PC-3 (cell line): ENCODE results near the gene FOXRED2. TPM values are rescaled to one million over a fixed set of nuclear protein-coding genes. Genes with fewer than 3 reads are reported as not detected.

Experiments
- ATAC-seq: fragments of 200-7000 bp; cut with Tn5 transposase; 2 replicates; pipeline ENCODE4 v1.9.1; 2020; ENCODE audit warnings: mild to moderate bottlenecking, moderate library complexity
- BruUV-seq: library from RNA; stranded (reverse); fragments of 400-500 nt; replicated peaks from 2 replicates; lab custom pipeline; 2021; lab: Mats Ljungman, UMichigan
- CTCF ChIA-PET: fragments of 300-600 bp; sonication (Branson Sonifier 250); formaldehyde crosslinking; loops from one replicate; lab custom pipeline; 2022; ENCODE audit warnings: antibody characterized with exemption; lab: Charles Lee
- POLR2A ChIA-PET: fragments of 300-600 bp; sonication (Branson Sonifier 250); formaldehyde crosslinking; loops from one replicate; lab custom pipeline; 2022; ENCODE audit warnings: antibody characterized with exemption; ENCODE audit not compliant: unreplicated experiment; lab: Charles Lee
- DNase-seq: peaks from one replicate; pipeline ENCODE4 v3.0.0-alpha.2; 2015
- H2AFZ ChIP-seq: fragments of 300-600 bp; sonication (generic); 2 replicates; pipeline ENCODE4 v1.6.0; 2016; ENCODE audit warnings: antibody characterized with exemption, low read length
- H3F3A ChIP-seq: fragments of 300-600 bp; sonication (generic); one replicate; pipeline ENCODE4 v1.6.0; 2017; ENCODE audit warnings: antibody characterized with exemption, low read length, control low read depth, mild to moderate bottlenecking; ENCODE audit not compliant: unreplicated experiment
- H3K27ac ChIP-seq: fragments of 300-600 bp; sonication (generic); 2 replicates; pipeline ENCODE4 v1.5.1; 2016; ENCODE audit warnings: mild to moderate bottlenecking, low read length
- H3K27me3 ChIP-seq: fragments of 300-600 bp; sonication (generic); 2 replicates; pipeline ENCODE4 v1.6.1; 2016; ENCODE audit warnings: low read length, mixed read lengths
- H3K36me3 ChIP-seq: fragments of 300-600 bp; sonication (generic); 2 replicates; pipeline ENCODE4 v1.6.1; 2016; ENCODE audit warnings: low read depth, mixed run types, low read length, mixed read lengths
- H3K4me1 ChIP-seq: fragments of 300-600 bp; sonication (generic); 2 replicates; pipeline ENCODE4 v1.5.1; 2016; ENCODE audit warnings: low read length; ENCODE audit not compliant: insufficient read depth
- H3K4me2 ChIP-seq: fragments of 300-600 bp; sonication (generic); 2 replicates; pipeline ENCODE4 v1.6.0; 2016; ENCODE audit warnings: low read length
- H3K4me3 ChIP-seq: fragments of 300-600 bp; sonication (generic); 2 replicates; pipeline ENCODE4 v1.5.1; 2016; ENCODE audit warnings: mild to moderate bottlenecking, low read length, mixed read lengths
- H3K79me2 ChIP-seq: fragments of 300-600 bp; sonication (generic); 2 replicates; pipeline ENCODE4 v1.6.1; 2017; ENCODE audit warnings: low read length, mixed read lengths
- H3K9ac ChIP-seq: fragments of 300-600 bp; sonication (generic); 2 replicates; pipeline ENCODE4 v1.6.0; 2016; ENCODE audit warnings: mild to moderate bottlenecking, low read length
- H3K9me2 ChIP-seq: fragments of 300-600 bp; sonication (generic); replicated peaks from 2 replicates; pipeline ENCODE4 v1.6.1; 2016; ENCODE audit warnings: mixed run types, low read length, mixed read lengths
- H3K9me3 ChIP-seq: fragments of 300-600 bp; sonication (generic); 2 replicates; pipeline ENCODE4 v1.6.1; 2016; ENCODE audit warnings: low read length, mixed read lengths
- H4K20me1 ChIP-seq: fragments of 300-600 bp; sonication (generic); 2 replicates; pipeline ENCODE4 v1.6.1; 2016; ENCODE audit warnings: low read length, mixed read lengths
- EZH2 ChIP-seq: fragments of 300-600 bp; sonication (generic); IDR thresholded peaks from one replicate; pipeline ENCODE4 v1.6.1; 2017; ENCODE audit warnings: antibody characterized with exemption, mild to moderate bottlenecking, low read length; ENCODE audit not compliant: unreplicated experiment
- EZH2phosphoT487 ChIP-seq: fragments of 300-600 bp; sonication (generic); IDR thresholded peaks from 2 replicates; pipeline ENCODE4 v1.6.1; 2018; ENCODE audit warnings: mild to moderate bottlenecking, antibody characterized with exemption, low read length, borderline replicate concordance
- intact Hi-C: fragments of 100-400 bp; cut with micrococcal nuclease; formaldehyde crosslinking; loops from 2 replicates; pipeline ENCODE4 v1.9.0; 2023
- total RNA-seq: library from RNA; depleted of rRNA; stranded (reverse); fragments of >200 nt; gene quantifications from 2 replicates; pipeline ENCODE4 v1.2.3, GENCODE V29; 2014
- TF ChIP-seq, protein P1 (sequence below): fragments of 300-600 bp; sonication (generic); conservative IDR thresholded peaks from 2 replicates; pipeline ENCODE4 v1.5.1; 2017; ENCODE audit warnings: antibody characterized with exemption, low read depth, mild to moderate bottlenecking, low read length

FOXRED2 gene
- total RNA-seq, 1 experiment from 2014 or later: 5.5 TPM

DNA sequence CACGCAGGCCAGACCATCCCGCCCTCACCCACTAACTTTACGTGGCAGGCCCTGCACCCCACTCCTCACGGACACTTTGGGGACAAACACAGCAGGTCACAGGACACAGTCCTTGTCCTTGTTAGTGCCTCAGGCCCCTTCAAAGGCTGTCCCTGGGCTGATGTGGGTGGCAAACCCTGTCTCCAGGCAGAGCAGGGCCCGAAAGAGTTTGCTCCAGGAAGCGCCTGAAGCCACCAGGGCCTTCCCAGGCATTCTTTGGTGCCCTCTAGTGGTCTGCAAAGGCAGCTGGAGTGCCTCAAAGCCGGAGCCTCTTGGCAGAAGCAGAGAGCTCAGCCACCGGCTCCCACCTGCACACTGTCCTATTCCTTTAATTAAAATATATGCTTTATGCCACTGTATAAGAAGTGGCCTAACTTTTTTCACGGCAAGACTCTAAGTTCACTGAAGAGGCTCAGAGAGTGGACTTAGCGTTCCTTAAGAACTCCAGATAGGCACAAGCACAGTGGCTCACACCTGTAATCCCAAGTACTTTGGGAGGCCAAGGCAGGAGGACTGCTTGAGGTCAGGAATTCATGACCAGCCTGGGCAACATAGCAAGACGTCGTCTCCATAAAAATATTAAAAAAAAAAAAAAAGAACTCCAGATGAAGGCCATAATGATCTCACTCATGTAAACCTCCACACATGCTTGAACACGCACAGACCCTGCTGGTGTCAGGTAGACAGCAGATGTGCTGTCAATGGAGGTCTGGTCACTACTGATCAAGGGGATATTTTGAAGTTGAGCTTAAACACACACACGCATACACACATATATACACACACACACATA is 36.5 kb downstream of the FOXRED2 start:
- CTCF ChIA-PET: interaction anchor here (0.6 to 1.6 kb wide), 7 partner anchors 65 to 168 kb away, joined by 3 to 8 read pairs (median 4); no protein-coding TSS in a partner anchor

DNA sequence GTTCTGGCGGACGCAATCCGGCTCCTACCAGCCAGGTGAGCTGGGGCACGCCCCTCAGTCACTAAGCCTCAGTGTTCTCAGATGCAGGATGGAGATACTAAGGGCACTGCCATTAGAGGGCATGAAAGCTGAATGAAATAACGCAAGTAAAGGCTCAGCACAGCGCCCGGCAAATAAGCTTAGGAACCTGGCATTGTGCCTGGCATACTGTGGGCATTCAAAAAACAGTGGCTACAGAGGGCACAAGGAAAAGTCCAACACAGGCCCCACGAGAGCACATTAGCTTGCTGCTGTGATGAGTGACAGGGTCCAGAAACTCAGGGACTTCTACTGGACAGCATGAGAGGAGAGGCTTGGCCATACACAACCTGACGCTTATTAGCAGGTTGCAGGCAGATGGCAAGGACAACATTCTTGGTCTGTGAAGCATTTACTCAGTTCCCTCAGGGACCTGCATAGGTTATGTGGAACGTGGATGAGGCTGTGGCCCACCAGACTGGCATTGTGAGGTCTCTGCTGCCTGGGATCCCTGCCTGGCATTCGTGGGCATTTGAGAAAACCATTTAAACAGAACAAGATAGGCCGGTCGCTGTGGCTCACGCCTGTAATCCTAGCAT is 37.6 kb downstream of the FOXRED2 start:
- Histone ChIP-seq H4K20me1 (no peaks in the 10 kb centered on the region), H3K79me2 (peaks cover 31% of the 10 kb centered on the region; the same call in 1 of the 2 replicates), H3K4me2 (no peak overlapping the region), H2AFZ (no peak overlapping the region), H3K9me3 (no peaks in the 10 kb centered on the region), H3F3A (no peaks in the 10 kb centered on the region), H3K9me2 (no peaks in the 10 kb centered on the region), H3K36me3 (peaks cover 3% of the 10 kb centered on the region; the same call in 1 of the 2 replicates), H3K4me1 (peaks cover 66% of the 10 kb centered on the region), H3K27me3 (no peaks in the 10 kb centered on the region), H3K27ac (no peak overlapping the region), H3K4me3 (no peak overlapping the region), H3K9ac (no peak overlapping the region)
- intact Hi-C loops: loop anchor here (5.0 kb wide), 1 partner anchor 82 kb away; the partner anchor contains the start of gene MYH9
- ATAC-seq (no peak), DNase-seq (no peak)
- TF ChIP-seq, protein P1, sequence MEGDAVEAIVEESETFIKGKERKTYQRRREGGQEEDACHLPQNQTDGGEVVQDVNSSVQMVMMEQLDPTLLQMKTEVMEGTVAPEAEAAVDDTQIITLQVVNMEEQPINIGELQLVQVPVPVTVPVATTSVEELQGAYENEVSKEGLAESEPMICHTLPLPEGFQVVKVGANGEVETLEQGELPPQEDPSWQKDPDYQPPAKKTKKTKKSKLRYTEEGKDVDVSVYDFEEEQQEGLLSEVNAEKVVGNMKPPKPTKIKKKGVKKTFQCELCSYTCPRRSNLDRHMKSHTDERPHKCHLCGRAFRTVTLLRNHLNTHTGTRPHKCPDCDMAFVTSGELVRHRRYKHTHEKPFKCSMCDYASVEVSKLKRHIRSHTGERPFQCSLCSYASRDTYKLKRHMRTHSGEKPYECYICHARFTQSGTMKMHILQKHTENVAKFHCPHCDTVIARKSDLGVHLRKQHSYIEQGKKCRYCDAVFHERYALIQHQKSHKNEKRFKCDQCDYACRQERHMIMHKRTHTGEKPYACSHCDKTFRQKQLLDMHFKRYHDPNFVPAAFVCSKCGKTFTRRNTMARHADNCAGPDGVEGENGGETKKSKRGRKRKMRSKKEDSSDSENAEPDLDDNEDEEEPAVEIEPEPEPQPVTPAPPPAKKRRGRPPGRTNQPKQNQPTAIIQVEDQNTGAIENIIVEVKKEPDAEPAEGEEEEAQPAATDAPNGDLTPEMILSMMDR: no peak
- no peak for TF ChIP-seq EZH2
- no peak for TF ChIP-seq EZH2phosphoT487
- BruUV-seq: no TSS peak
- ChIA-PET CTCF (interaction anchor here (1.6 kb wide), 1 partner anchor 167 kb away, joined by 4 read pairs; no protein-coding TSS in a partner anchor), POLR2A (interaction anchor here (1.3 kb wide), 1 partner anchor 168 kb away, joined by 3 read pairs; no protein-coding TSS in a partner anchor)

More for the DNA sequence above, 36.5 kb downstream of the FOXRED2 start:
- Histone ChIP-seq H3K79me2 (peaks cover 31% of the 10 kb centered on the region; the same call in 1 of the 2 replicates), H3K4me2 (peak overlapping the region; percentile 14; the same call in 1 of the 2 replicates), H3K4me1 (peaks cover 58% of the 10 kb centered on the region), H3K9ac (no peak overlapping the region), H3K9me2 (no peaks in the 10 kb centered on the region), H3K27me3 (no peaks in the 10 kb centered on the region), H3K36me3 (peaks cover 3% of the 10 kb centered on the region; the same call in 1 of the 2 replicates), H3K27ac (no peak overlapping the region), H2AFZ (no peak overlapping the region), H3F3A (no peaks in the 10 kb centered on the region), H4K20me1 (no peaks in the 10 kb centered on the region), H3K9me3 (no peaks in the 10 kb centered on the region), H3K4me3 (no peak overlapping the region)
- intact Hi-C loops: loop anchor here (1.0 kb wide), 2 partner anchors 137 to 169 kb away; no protein-coding TSS in a partner anchor
- no TSS peak for BruUV-seq
- peak; percentile 53 for ATAC-seq
- DNase-seq: peak; percentile 84
- POLR2A ChIA-PET: interaction anchor here (1.0 kb wide), 1 partner anchor 82 kb away, joined by 7 read pairs; the partner anchor contains the start of gene MYH9
- no peak for TF ChIP-seq EZH2phosphoT487
- TF ChIP-seq, protein P1: peak; percentile 82
- no peak for TF ChIP-seq EZH2
